Muscle of leg (tissue), 11 donors: ENCODE measurements around the gene IMMP1L. TPM values are rescaled to one million over a fixed set of nuclear protein-coding genes. Genes with fewer than 3 reads are reported as not detected.

Experiments
- DNase-seq: peaks from one replicate; pipeline ENCODE4 v3.0.0; 2013
- H3K27ac ChIP-seq: one replicate; pipeline ENCODE4 v1.5.1; 2013; ENCODE audit warnings: mild to moderate bottlenecking, low read length, control low read depth
- H3K27me3 ChIP-seq: one replicate; pipeline ENCODE4 v1.6.1; 2013; ENCODE audit warnings: low read length; ENCODE audit not compliant: control insufficient read depth, insufficient read depth
- H3K36me3 ChIP-seq: one replicate; pipeline ENCODE4 v1.6.1; 2013; ENCODE audit warnings: low read length; ENCODE audit not compliant: control insufficient read depth, insufficient read depth
- H3K4me1 ChIP-seq: one replicate; pipeline ENCODE4 v1.6.1; 2013; ENCODE audit warnings: low read length; ENCODE audit not compliant: control insufficient read depth, insufficient read depth
- H3K4me3 ChIP-seq: one replicate; pipeline ENCODE4 v1.5.1; 2013; ENCODE audit warnings: low read length, control low read depth
- H3K9me3 ChIP-seq: replicated peaks from 2 replicates; pipeline ENCODE4 v1.6.1; 2013; ENCODE audit warnings: low read depth, low read length; ENCODE audit not compliant: control insufficient read depth
- WGBS: methylation state at CpG from one replicate; pipeline ENCODE4 v1.1.5; 2013; ENCODE audit warnings: missing lambda C conversion rate; ENCODE audit not compliant: insufficient coverage; 5-methylcytosine and 5-hydroxymethylcytosine counted together
- polyA plus RNA-seq, 8 donors: library from polyadenylated mRNA; unstranded; fragments of 120-200 nt; gene quantifications; one replicate each; pipeline versions ENCODE4 v1.2.1 to v1.2.3, GENCODE V29; 2013; ENCODE audit warnings: inconsistent platforms in 1 of 8, low replicate concordance in 1 of 8; ENCODE audit not compliant: insufficient read length in 8 of 8, insufficient read depth in 1 of 8
- total RNA-seq: library from RNA; stranded (reverse); fragments of 120-200 nt; gene quantifications from one replicate; pipeline ENCODE4 v1.2.4, GENCODE V29; 2013

Gene IMMP1L
- total and polyA plus RNA-seq, 9 donors = 22.8 to 50.4 (median 26.4) TPM

- WGBS = no CpG with 5 or more reads among the region's 4 CpGs
- no peak for DNase-seq
- Histone ChIP-seq H3K27me3 (no peaks in the 10 kb centered on the region), H3K4me1 (no peaks in the 10 kb centered on the region), H3K9me3 (no peaks in the 10 kb centered on the region), H3K36me3 (no peaks in the 10 kb centered on the region), H3K4me3 (no peak overlapping the region), H3K27ac (no peak overlapping the region)
These were observed 94.0 kb downstream of the IMMP1L start for GRCh38 chr11:31415435-31415834.

GRCh38 chr11:31414338-31414737 lies 95.1 kb downstream of the IMMP1L start:
- DNase-seq = no peak
- H3K27me3 ChIP-seq = no peaks in the 10 kb centered on the region
- H3K4me3 ChIP-seq = no peak overlapping the region
- H3K9me3 ChIP-seq = no peaks in the 10 kb centered on the region
- no peak overlapping the region for H3K27ac ChIP-seq
- no CpG with 5 or more reads among the region's 3 CpGs for WGBS
- no peaks in the 10 kb centered on the region for H3K36me3 ChIP-seq
- H3K4me1 ChIP-seq = no peaks in the 10 kb centered on the region

- WGBS = no CpG with 5 or more reads among the region's 2 CpGs
- no peaks in the 10 kb centered on the region for H3K9me3 ChIP-seq
These were observed 96.5 kb downstream of the IMMP1L start for GRCh38 chr11:31412946-31413345.

DNA sequence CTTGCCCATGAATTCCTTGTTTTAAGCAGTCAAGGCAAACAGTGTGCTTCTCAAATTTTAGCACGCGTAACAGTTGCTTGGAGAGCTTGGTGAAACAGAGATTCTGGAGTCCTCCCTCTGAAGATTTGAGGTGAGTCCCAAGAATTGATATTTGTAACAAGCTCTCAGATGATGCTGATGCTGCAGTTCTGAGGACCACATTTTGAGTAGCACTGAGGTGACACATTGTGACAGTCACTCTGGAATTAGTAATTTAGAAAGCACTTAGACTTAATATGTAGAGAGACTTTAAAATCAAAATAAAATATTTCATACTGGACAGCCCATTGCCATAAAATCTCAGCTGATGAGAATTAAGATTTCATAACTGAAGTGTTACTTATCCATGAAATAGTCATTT lies 101.2 kb downstream of the IMMP1L start:
- Histone ChIP-seq H3K9me3 (no peaks in the 10 kb centered on the region), H3K4me3 (no peak overlapping the region), H3K27ac (no peak overlapping the region), H3K36me3 (no peaks in the 10 kb centered on the region), H3K4me1 (no peaks in the 10 kb centered on the region), H3K27me3 (no peaks in the 10 kb centered on the region)
- no CpG with 5 or more reads among the region's 2 CpGs for whole genome bisulfite sequencing
- DNase-seq = no peak

More at GRCh38 chr11:31412946-31413345, 96.5 kb downstream of the IMMP1L start:
- H3K4me3 ChIP-seq = no peak overlapping the region
- H3K27ac ChIP-seq = no peak overlapping the region
- no peaks in the 10 kb centered on the region for H3K4me1 ChIP-seq
- no peaks in the 10 kb centered on the region for H3K27me3 ChIP-seq
- no peak for DNase-seq
- no peaks in the 10 kb centered on the region for H3K36me3 ChIP-seq

DNA sequence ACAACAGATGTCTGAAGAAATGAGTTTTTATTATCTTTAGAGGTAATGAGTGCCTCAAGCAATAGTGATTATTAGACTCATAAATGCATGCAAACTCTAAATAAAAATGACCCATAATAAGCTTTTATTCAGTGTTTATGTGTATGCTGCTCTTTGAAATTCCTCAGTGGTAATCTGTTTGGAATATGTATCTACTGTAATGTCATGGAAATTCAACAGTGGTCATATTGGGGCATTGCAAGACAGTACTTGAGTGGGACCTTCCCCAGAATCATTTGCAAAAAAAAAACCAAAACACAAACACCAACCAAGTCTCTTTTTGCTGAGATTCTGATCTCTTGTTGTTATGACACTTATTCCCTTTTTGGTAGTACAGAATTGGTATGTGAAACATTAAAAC lies 104.8 kb downstream of the IMMP1L start:
- Histone ChIP-seq H3K27me3 (no peaks in the 10 kb centered on the region), H3K4me3 (no peak overlapping the region), H3K36me3 (no peaks in the 10 kb centered on the region), H3K9me3 (no peaks in the 10 kb centered on the region), H3K27ac (no peak overlapping the region), H3K4me1 (no peaks in the 10 kb centered on the region)
- DNase-seq = no peak

- Histone ChIP-seq H3K36me3 (no peaks in the 10 kb centered on the region), H3K9me3 (peaks cover 8% of the 10 kb centered on the region), H3K4me1 (no peaks in the 10 kb centered on the region), H3K4me3 (no peak overlapping the region), H3K27me3 (no peaks in the 10 kb centered on the region), H3K27ac (no peak overlapping the region)
- DNase-seq = peak; percentile 16
- WGBS = no CpG with 5 or more reads among the region's 5 CpGs
These were observed 112.1 kb downstream of the IMMP1L start for GRCh38 chr11:31397239-31397834.

DNA sequence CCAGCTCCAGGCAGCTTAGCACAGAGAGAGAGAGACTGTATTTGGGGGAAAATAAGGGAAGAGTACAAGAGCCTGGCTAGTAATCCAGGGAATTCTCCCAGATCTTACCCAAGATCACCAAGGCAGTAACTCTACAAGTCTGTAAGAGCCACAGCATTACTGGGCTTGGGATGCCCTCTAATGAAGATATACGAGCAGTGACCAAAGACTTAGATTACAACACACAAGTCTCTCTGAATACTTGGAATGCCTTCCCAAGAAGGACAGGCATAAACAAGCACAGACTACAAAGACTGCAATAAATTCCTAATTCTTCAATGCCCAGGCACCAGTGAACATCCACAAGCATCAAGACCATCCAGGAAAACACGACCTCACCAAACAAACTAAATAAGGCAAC lies 122.0 kb downstream of the IMMP1L start:
- Histone ChIP-seq H3K27ac (no peak overlapping the region), H3K27me3 (no peaks in the 10 kb centered on the region), H3K9me3 (peaks cover 3% of the 10 kb centered on the region), H3K4me3 (no peak overlapping the region), H3K36me3 (peaks cover 5% of the 10 kb centered on the region), H3K4me1 (no peaks in the 10 kb centered on the region)
- no peak for DNase-seq
- WGBS = 56% methylated on average over 1 of the region's 2 CpGs

DNA sequence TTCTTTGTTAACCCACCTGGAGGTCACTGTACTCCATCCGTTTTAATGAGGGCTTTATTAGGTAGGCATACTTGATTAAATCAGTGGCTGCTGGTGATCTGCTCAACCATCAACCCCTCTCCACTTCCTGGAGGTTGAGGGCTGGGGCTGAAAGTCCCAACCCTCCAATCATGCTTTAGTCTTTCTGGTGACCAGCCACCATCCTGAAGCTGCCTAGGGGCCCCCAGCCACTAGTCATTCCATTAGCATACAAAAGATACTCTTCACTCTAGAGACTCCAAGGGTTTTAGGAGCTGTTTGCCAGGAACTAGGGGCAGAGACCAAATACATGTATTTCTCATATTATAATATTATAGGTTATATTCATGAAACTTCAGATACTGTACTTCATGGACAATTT lies 126.3 kb downstream of the IMMP1L start:
- Histone ChIP-seq H3K27me3 (no peaks in the 10 kb centered on the region), H3K36me3 (peaks cover 5% of the 10 kb centered on the region), H3K4me3 (no peak overlapping the region), H3K4me1 (no peaks in the 10 kb centered on the region), H3K9me3 (peaks cover 3% of the 10 kb centered on the region), H3K27ac (no peak overlapping the region)
- no CpG with 5 or more reads among the region's 1 CpG for WGBS
- no peak for DNase-seq

Other genes with a start within 250 kb of the IMMP1L start
- 0.18 TPM for gene DCDC1, start 139.9 kb downstream of the IMMP1L start, total RNA-seq
- gene DCDC1, start 139.9 kb downstream of the IMMP1L start, polyA plus RNA-seq = under 1 TPM; 0.13 to 0.59 (median 0.27) TPM
- gene DNAJC24, start 139.8 kb downstream of the IMMP1L start, total RNA-seq = 15.6 TPM
- gene DNAJC24, start 139.8 kb downstream of the IMMP1L start, polyA plus RNA-seq = 10 to 100 TPM; 11.7 to 18.1 (median 13.1) TPM
- gene ELP4, start 145 bp upstream of the IMMP1L start, total RNA-seq = 18.8 TPM
- gene ELP4, start 145 bp upstream of the IMMP1L start, polyA plus RNA-seq = 10 to 100 TPM; 12.0 to 16.9 (median 15.2) TPM